T-cell (primary cell): Measurements from ENCODE around the gene RFPL1. TPM values are rescaled to one million over a fixed set of nuclear protein-coding genes. Genes with fewer than 3 reads are reported as not detected.

Experiments used
- ATAC-seq, 4 experiments: fragments of 200-7000 bp in 3 of 4; fragments of 150-1000 bp in 1 of 4; cut with Tn5 transposase; replicated peaks in 1 of 4; 1 replicate in 3 of 4; 2 replicates in 1 of 4; pipeline ENCODE4 v1.10.0; 2021; ENCODE audit warnings: moderate library complexity in 3 of 4, mild to moderate bottlenecking in 2 of 4, moderate number of reproducible peaks in 1 of 4
- CTCF ChIA-PET, 2 donors: fragments of 300-600 bp; sonication (Branson Sonifier 250); formaldehyde crosslinking; loops; one replicate each; lab custom pipeline; 2022; ENCODE audit warnings: antibody characterized with exemption in 2 of 2; lab: Charles Lee
- POLR2A ChIA-PET, 2 donors: fragments of 300-600 bp; sonication (Branson Sonifier 250); formaldehyde crosslinking; loops; one replicate each; lab custom pipeline; 2022; ENCODE audit warnings: antibody characterized with exemption in 2 of 2; lab: Charles Lee
- DNase-seq, 35 experiments: peaks; one replicate each; pipeline versions ENCODE4 v3.0.0 to v3.0.0-alpha.2; 2013 to 2023
- H3K27ac ChIP-seq: one replicate; pipeline ENCODE4 v1.5.1; 2013; ENCODE audit warnings: low read length
- H3K27me3 ChIP-seq, 2 experiments: replicated peaks in 1 of 2; 1 replicate in 1 of 2; 2 replicates in 1 of 2; pipeline versions ENCODE4 v1.6.1 to v1.7.0; 2013; ENCODE audit warnings: low read length in 1 of 2, mixed read lengths in 1 of 2; ENCODE audit not compliant: control insufficient read depth in 2 of 2, insufficient read depth in 2 of 2; ENCODE audit errors: extremely low read depth in 1 of 2
- H3K36me3 ChIP-seq, 2 donors: 1 replicate in 1 of 2; 2 replicates in 1 of 2; pipeline versions ENCODE4 v1.6.1 to v1.7.0; 2013; ENCODE audit warnings: low read length in 1 of 2; ENCODE audit not compliant: control insufficient read depth in 2 of 2, insufficient read depth in 1 of 2; ENCODE audit errors: extremely low read depth in 1 of 2
- H3K4me1 ChIP-seq, 2 experiments: 1 replicate in 1 of 2; 2 replicates in 1 of 2; pipeline versions ENCODE4 v1.6.1 to v1.7.0; 2013; ENCODE audit warnings: low read length in 2 of 2, mixed read lengths in 1 of 2; ENCODE audit not compliant: insufficient read depth in 2 of 2, control insufficient read depth in 1 of 2; ENCODE audit errors: extremely low read depth in 1 of 2
- H3K4me3 ChIP-seq, 2 donors: 1 replicate in 1 of 2; 2 replicates in 1 of 2; pipeline versions ENCODE4 v1.5.1 to v1.7.0; 2013; ENCODE audit warnings: mild to moderate bottlenecking in 2 of 2, low read length in 1 of 2, moderate library complexity in 1 of 2; ENCODE audit not compliant: control insufficient read depth in 1 of 2; ENCODE audit errors: extremely low read depth in 1 of 2
- H3K9me3 ChIP-seq: 2 replicates; pipeline ENCODE4 v1.7.0; 2013
- H3K27ac Mint-ChIP-seq, 2 donors: one replicate each; pipeline ENCODE4 v1.8.0; 2020 to 2021; ENCODE audit warnings: mild to moderate bottlenecking in 2 of 2, mixed read lengths in 2 of 2
- H3K27me3 Mint-ChIP-seq, 2 donors: one replicate each; pipeline ENCODE4 v1.8.0; 2021 to 2022; ENCODE audit warnings: mixed read lengths in 2 of 2
- H3K36me3 Mint-ChIP-seq: one replicate; pipeline ENCODE4 v1.8.0; 2021; ENCODE audit warnings: mixed read lengths
- H3K4me1 Mint-ChIP-seq, 3 donors: one replicate each; pipeline ENCODE4 v1.8.0; 2020 to 2022; ENCODE audit warnings: mixed read lengths in 3 of 3, mild to moderate bottlenecking in 1 of 3
- H3K4me3 Mint-ChIP-seq, 3 donors: one replicate each; pipeline ENCODE4 v1.8.0; 2020 to 2022; ENCODE audit warnings: mild to moderate bottlenecking in 3 of 3, mixed read lengths in 3 of 3, moderate library complexity in 3 of 3
- H3K9me3 Mint-ChIP-seq, 3 donors: one replicate each; pipeline ENCODE4 v1.8.0; 2020 to 2022; ENCODE audit warnings: mixed read lengths in 3 of 3
- WGBS: methylation state at CpG from one replicate; pipeline ENCODE4 v1.1.5; 2013; ENCODE audit warnings: missing lambda C conversion rate; ENCODE audit not compliant: insufficient coverage; 5-methylcytosine and 5-hydroxymethylcytosine counted together
- total RNA-seq, 35 experiments: library from RNA in 6 of 35; stranded (reverse) in 6 of 35; fragments of 120-200 nt in 1 of 35; gene quantifications; one replicate each; pipeline versions ENCODE4 v1.2.1 to v1.2.4 and lab custom pipeline; 2013 to 2026

Gene RFPL1
- total RNA-seq, 5 donors from 2014 or later (not counting 1 experiment from before 2014, with no cell fraction given), result 0.22 TPM; not detected in 4

GRCh38 chr22:29457730-29458129, 19.3 kb downstream of the RFPL1 start:
- WGBS, result 50% methylated on average over 2 of the region's 4 CpGs
- Mint-ChIP-seq H3K36me3 (no peaks in the 10 kb centered on the region), H3K9me3 (no peaks in the 10 kb centered on the region), H3K27ac (no peak overlapping the region), H3K4me1 (no peaks in the 10 kb centered on the region), H3K4me3 (no peak overlapping the region), H3K27me3 (no peaks in the 10 kb centered on the region)
- Histone ChIP-seq H3K27me3 (no peaks in the 10 kb centered on the region), H3K27ac (no peak overlapping the region), H3K4me1 (no peaks in the 10 kb centered on the region), H3K36me3 (no peaks in the 10 kb centered on the region), H3K4me3 (no peak overlapping the region), H3K9me3 (no peaks in the 10 kb centered on the region)
- DNase-seq, result peak in 1 of 35 experiments; percentile 24
- ATAC-seq, result peak in 2 of 4 experiments; percentile 12 to 50
- ChIA-PET POLR2A (no interaction called here), CTCF (no interaction called here)

DNA sequence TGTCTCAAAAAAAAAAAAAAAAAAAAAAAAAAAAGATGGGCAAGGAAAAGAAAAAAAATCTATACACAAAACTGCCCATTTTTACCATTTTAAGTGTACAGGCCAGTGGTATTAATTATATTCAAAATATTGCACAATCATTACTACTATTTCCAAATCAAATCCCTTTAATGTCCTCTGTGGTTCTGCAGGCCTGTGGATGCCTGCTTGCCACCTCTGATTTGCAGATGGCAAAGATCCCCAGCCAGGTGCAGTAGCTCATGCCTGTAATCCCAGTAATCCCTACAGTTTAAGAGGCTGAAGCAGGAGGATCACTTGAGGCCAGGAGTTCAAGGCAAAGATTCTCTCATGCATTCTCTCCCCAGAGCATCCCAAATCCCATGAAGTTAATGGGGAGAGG, 20.2 kb downstream of the RFPL1 start:
- Mint-ChIP-seq H3K4me3 (no peak overlapping the region), H3K4me1 (no peaks in the 10 kb centered on the region), H3K27ac (no peak overlapping the region), H3K36me3 (no peaks in the 10 kb centered on the region), H3K9me3 (no peaks in the 10 kb centered on the region), H3K27me3 (no peaks in the 10 kb centered on the region)
- Histone ChIP-seq H3K27me3 (no peaks in the 10 kb centered on the region), H3K4me3 (no peak overlapping the region), H3K9me3 (no peaks in the 10 kb centered on the region), H3K36me3 (no peaks in the 10 kb centered on the region), H3K4me1 (no peaks in the 10 kb centered on the region), H3K27ac (no peak overlapping the region)
- ATAC-seq (no peak), DNase-seq (no peak)
- POLR2A ChIA-PET, result no interaction called here
- CTCF ChIA-PET, result no interaction called here

DNA sequence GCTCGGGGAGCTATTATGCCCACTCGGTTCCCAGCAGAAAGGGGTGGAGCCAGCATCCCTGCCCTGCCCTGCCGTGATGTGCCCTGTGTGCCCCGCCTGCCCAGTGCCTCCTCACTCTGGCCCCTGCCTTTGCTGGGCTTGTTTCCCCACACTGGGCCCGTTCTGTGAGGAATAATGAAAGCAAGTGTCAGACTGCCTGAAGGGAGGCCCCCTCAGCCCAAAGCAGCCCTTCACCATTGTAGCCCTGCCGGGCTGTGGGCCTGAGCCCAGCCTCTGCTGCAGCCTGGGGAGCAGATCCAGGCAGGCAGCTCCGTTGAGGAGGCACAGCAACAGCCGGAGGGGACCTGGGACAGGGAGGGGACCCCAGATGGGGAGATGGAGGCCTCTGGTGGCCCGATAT, 21.4 kb downstream of the RFPL1 start:
- H3K4me1 ChIP-seq, result no peaks in the 10 kb centered on the region
- Mint-ChIP-seq H3K4me1 (no peaks in the 10 kb centered on the region), H3K27ac (no peak overlapping the region), H3K4me3 (no peak overlapping the region), H3K36me3 (no peaks in the 10 kb centered on the region), H3K27me3 (no peaks in the 10 kb centered on the region), H3K9me3 (no peaks in the 10 kb centered on the region)
- ATAC-seq (no peak), DNase-seq (no peak)
- no peak overlapping the region for H3K4me3 ChIP-seq
- no peak overlapping the region for H3K27ac ChIP-seq
- 81% methylated on average over 7 of the region's 9 CpGs for WGBS
- no peaks in the 10 kb centered on the region for H3K9me3 ChIP-seq
- ChIA-PET CTCF (no interaction called here), POLR2A (no interaction called here)
- no peaks in the 10 kb centered on the region for H3K36me3 ChIP-seq
- no peaks in the 10 kb centered on the region for H3K27me3 ChIP-seq

GRCh38 chr22:29461263-29461662, 22.9 kb downstream of the RFPL1 start:
- no peaks in the 10 kb centered on the region for H3K4me1 Mint-ChIP-seq
- CTCF ChIA-PET, result no interaction called here

DNA sequence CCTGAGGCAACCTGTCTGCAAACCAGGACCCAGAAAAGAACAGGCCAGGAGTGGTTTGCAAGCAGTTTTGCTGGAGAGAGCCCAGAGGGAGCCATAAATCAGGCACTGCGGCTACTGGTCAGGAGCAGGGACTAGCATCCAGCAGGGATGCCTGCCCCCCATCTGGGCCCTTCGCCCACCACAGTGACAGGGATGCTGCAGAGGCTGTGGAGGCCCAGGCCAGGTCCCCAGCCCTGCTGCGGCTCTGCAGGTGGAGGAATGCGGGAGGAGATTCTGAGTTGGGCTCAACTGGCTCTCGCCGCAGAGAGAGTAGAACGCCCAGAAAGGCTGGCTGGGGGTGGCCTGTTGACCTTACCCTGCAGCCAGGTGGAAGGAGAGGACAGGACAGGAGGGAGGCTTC, 25.2 kb downstream of the RFPL1 start:
- Histone ChIP-seq H3K36me3 (no peaks in the 10 kb centered on the region), H3K27me3 (no peaks in the 10 kb centered on the region), H3K9me3 (no peaks in the 10 kb centered on the region), H3K4me3 (no peak overlapping the region), H3K27ac (no peak overlapping the region), H3K4me1 (no peaks in the 10 kb centered on the region)
- ATAC-seq (no peak), DNase-seq (no peak)
- H3K36me3 Mint-ChIP-seq, result no peaks in the 10 kb centered on the region
- POLR2A ChIA-PET, result no interaction called here
- CTCF ChIA-PET, result no interaction called here
- WGBS, result 95% methylated on average over 7 of the region's 7 CpGs
- H3K27me3 Mint-ChIP-seq, result no peaks in the 10 kb centered on the region
- H3K27ac Mint-ChIP-seq, result no peak overlapping the region
- no peaks in the 10 kb centered on the region for H3K4me1 Mint-ChIP-seq
- H3K4me3 Mint-ChIP-seq, result no peak overlapping the region
- no peaks in the 10 kb centered on the region for H3K9me3 Mint-ChIP-seq

More at GRCh38 chr22:29461263-29461662, 22.9 kb downstream of the RFPL1 start:
- Histone ChIP-seq H3K9me3 (no peaks in the 10 kb centered on the region), H3K27ac (no peak overlapping the region), H3K27me3 (no peaks in the 10 kb centered on the region), H3K36me3 (no peaks in the 10 kb centered on the region), H3K4me1 (no peaks in the 10 kb centered on the region), H3K4me3 (no peak overlapping the region)
- H3K36me3 Mint-ChIP-seq, result no peaks in the 10 kb centered on the region
- no peak for ATAC-seq
- no peak for DNase-seq
- H3K27me3 Mint-ChIP-seq, result no peaks in the 10 kb centered on the region
- H3K27ac Mint-ChIP-seq, result no peak overlapping the region
- WGBS, result 90% methylated on average over 3 of the region's 5 CpGs
- no peak overlapping the region for H3K4me3 Mint-ChIP-seq
- POLR2A ChIA-PET, result no interaction called here
- no peaks in the 10 kb centered on the region for H3K9me3 Mint-ChIP-seq

DNA sequence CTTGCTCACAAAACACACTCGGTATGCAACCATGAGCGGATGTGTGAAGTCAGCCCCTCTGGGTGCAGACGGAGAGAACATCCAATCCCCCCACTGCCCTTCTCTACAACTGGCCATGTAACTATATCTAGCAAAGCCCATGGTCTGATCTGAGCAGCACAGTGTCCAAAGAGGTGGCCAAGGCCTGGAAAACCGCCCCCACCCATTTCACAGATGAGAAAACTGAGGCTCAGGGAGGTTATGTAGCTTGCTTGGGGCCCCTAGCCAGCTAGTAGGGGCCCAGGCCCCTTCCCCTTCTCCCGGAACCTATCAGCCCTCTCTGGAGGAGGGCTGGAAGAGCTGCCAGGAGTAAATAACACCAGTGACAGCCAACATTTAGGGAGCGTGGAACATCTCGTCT, 26.2 kb downstream of the RFPL1 start:
- Histone ChIP-seq H3K27ac (no peak overlapping the region), H3K27me3 (peaks cover 0 to under 1% of the 10 kb centered on the region in 2 experiments), H3K36me3 (no peaks in the 10 kb centered on the region), H3K4me3 (no peak overlapping the region), H3K4me1 (no peaks in the 10 kb centered on the region), H3K9me3 (no peaks in the 10 kb centered on the region)
- Mint-ChIP-seq H3K9me3 (no peaks in the 10 kb centered on the region), H3K27ac (no peak overlapping the region), H3K27me3 (no peaks in the 10 kb centered on the region), H3K4me1 (no peaks in the 10 kb centered on the region), H3K4me3 (no peak overlapping the region), H3K36me3 (no peaks in the 10 kb centered on the region)
- ChIA-PET CTCF (no interaction called here), POLR2A (interaction anchor here in 1 of 2 donors (0.5 kb wide), 1 partner anchor 659 kb away, joined by 3 read pairs; no protein-coding TSS in a partner anchor)
- DNase-seq (no peak), ATAC-seq (no peak)
- 85% methylated on average over 3 of the region's 7 CpGs for WGBS

- CTCF ChIA-PET, result no interaction called here
- Mint-ChIP-seq H3K9me3 (no peaks in the 10 kb centered on the region), H3K27ac (no peak overlapping the region), H3K36me3 (no peaks in the 10 kb centered on the region), H3K4me1 (peaks cover 0 to 12% (median 5%) of the 10 kb centered on the region in 3 donors), H3K4me3 (peak overlapping the region; percentile 29 to 69 (median 60)), H3K27me3 (peaks cover 16 to 22% of the 10 kb centered on the region in 2 donors)
- POLR2A ChIA-PET, result no interaction called here
- Histone ChIP-seq H3K4me3 (no peak overlapping the region), H3K9me3 (no peaks in the 10 kb centered on the region), H3K27ac (no peak overlapping the region), H3K27me3 (peaks cover 0 to 22% of the 10 kb centered on the region in 2 experiments), H3K36me3 (no peaks in the 10 kb centered on the region), H3K4me1 (peaks cover 0 to 12% of the 10 kb centered on the region in 2 experiments)
- no peak for ATAC-seq
- 80% methylated on average over 7 of the region's 9 CpGs for WGBS
- DNase-seq, result no peak
Observed at GRCh38 chr22:29469755-29470154, 31.4 kb downstream of the RFPL1 start.
